ENCODE results near the gene TK1. TPM values are rescaled to one million over a fixed set of nuclear protein-coding genes. Genes with fewer than 3 reads are reported as not detected.

The TK1 gene
- total RNA-seq, 1 experiment from 2014 or later = 340 TPM

DNA sequence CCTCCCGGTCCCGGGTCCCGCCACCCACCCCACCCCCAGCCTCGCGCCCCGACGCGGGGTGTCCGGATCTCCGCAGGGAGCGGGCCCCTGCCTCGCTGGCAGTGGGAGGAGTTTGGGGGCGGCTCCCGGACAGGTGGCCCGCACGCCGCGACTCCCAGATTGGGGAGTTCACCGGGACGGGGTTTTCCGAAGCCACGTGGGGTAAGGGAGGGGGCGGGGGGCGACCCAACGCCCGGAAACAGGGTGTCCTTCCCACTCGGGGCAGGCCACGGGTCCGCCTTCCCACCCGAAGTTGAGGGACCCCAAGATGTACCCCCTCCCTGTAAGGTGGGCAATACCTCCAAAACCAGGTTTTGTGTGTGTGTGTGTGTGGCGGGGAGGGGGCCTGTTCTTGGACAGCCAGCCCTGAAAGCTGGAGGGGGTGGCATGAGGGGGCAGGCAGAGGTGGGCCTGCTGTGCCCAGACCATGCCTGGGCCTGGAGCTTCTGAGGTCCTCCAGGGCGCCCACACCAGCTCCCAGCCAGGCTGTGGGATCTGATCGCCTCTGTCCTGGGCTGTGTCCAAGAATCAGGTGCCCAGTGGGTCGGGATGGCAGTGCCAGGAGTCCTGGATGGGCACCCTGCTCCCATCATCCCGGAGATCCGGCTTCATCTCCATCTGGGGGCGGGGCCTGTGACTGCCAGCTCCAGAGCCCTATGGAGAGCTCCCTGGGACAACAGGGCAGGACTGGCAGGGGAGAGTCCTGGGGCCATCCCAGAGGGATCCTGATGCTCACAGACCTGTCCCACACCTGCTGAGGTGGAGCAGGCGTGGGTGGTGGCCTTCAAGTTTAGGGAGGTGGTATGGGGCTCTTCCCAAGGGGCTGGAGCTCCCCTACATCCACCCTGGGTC, 17.7 kb downstream of the TK1 start:
- ChIA-PET POLR2A (ENCODE audit: unreplicated experiment) (interaction anchor here (0.6 to 1.2 kb wide), 2 partner anchors 24 to 41 kb away, joined by 4 to 16 read pairs; partner anchors contain the start of gene TMC6), CTCF (interaction anchor here (0.5 kb wide), 3 partner anchors 37 to 595 kb away, joined by 3 to 5 read pairs (median 4); partner anchors contain the start of gene TMC6)
- Histone ChIP-seq H3K4me2 (ENCODE audit: low read length) (peak overlapping the region; percentile 88), H2AFZ (ENCODE audit: low read length) (peak overlapping the region; percentile 29; the same call in 1 of the 2 replicates), H3K27me3 (ENCODE audit: low read length) (no peaks in the 10 kb centered on the region), H3K9ac (ENCODE audit: low read length) (peak overlapping the region; percentile 89), H3K27ac (ENCODE audit: low read length) (peak overlapping the region; percentile 48), H3K79me2 (ENCODE audit: low read length) (peaks cover 33% of the 10 kb centered on the region), H3K4me3 (ENCODE audit: low read length) (peak overlapping the region; percentile 76), H3K36me3 (ENCODE audit: low read depth, low read length) (peaks cover 23% of the 10 kb centered on the region; the same call in 1 of the 2 replicates), H3F3A (ENCODE audit: low read length, unreplicated experiment) (peaks cover 14% of the 10 kb centered on the region), H4K20me1 (ENCODE audit: low read length) (peaks cover 19% of the 10 kb centered on the region), H3K9me2 (replicated peaks; ENCODE audit: low read length) (no peaks in the 10 kb centered on the region), H3K4me1 (ENCODE audit: insufficient read depth, low read length) (peaks cover 20% of the 10 kb centered on the region), H3K9me3 (ENCODE audit: low read length) (no peaks in the 10 kb centered on the region)
- TF ChIP-seq, protein P1, sequence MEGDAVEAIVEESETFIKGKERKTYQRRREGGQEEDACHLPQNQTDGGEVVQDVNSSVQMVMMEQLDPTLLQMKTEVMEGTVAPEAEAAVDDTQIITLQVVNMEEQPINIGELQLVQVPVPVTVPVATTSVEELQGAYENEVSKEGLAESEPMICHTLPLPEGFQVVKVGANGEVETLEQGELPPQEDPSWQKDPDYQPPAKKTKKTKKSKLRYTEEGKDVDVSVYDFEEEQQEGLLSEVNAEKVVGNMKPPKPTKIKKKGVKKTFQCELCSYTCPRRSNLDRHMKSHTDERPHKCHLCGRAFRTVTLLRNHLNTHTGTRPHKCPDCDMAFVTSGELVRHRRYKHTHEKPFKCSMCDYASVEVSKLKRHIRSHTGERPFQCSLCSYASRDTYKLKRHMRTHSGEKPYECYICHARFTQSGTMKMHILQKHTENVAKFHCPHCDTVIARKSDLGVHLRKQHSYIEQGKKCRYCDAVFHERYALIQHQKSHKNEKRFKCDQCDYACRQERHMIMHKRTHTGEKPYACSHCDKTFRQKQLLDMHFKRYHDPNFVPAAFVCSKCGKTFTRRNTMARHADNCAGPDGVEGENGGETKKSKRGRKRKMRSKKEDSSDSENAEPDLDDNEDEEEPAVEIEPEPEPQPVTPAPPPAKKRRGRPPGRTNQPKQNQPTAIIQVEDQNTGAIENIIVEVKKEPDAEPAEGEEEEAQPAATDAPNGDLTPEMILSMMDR (conservative IDR thresholded peaks at IDR 0.05; ENCODE audit: low read depth, low read length) = no peak
- TF ChIP-seq EZH2phosphoT487 (IDR thresholded peaks at IDR 0.05; ENCODE audit: borderline replicate concordance, low read length) (no peak), EZH2 (IDR thresholded peaks at IDR 0.05; ENCODE audit: low read length, unreplicated experiment) (no peak)
- BruUV-seq (replicated peaks) = no TSS peak
- ATAC-seq (peak; percentile 72), DNase-seq (peak; percentile 84)
- intact Hi-C loops (cut with micrococcal nuclease) = loop anchor here (1.0 to 2.0 kb wide), 3 partner anchors 18 to 41 kb away; partner anchors contain the start of genes AFMID, TK1 and TMC6

DNA sequence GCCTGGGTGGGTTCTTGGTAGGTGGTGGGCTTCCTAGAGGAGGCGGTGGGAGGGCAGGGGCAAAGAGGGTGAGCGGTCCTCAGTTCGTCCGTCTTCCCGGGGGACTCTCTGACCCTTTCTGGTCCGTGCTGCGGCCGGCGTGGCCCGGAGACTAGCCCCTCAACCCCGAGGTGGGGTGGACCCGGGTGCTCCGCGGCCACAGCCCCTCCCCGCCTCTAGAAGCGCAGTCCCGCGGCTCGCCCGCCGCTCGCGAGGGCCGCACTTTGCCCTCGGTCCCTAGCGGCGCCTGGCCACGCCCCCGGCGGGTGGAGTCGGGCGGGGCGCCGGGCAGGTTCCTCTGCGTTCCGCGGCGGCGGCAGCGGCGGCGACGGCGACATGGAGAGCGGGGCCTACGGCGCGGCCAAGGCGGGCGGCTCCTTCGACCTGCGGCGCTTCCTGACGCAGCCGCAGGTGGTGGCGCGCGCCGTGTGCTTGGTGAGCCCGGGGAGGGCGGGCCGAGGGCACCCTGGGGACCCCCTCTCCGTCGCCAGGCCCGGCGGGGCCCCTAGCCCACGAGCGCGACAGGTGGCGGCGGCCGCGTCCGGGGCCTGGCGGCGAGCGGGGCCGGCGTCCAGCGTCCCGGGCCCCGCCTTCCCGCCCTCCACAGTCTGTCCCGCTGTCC, 18.5 kb downstream of the TK1 start, which contains the start of gene SYNGR2:
Gene SYNGR2 (plus strand): TSS at position 340 of the 661 bp plus-strand sequence. CDS start 36 bp downstream, at position 376.
- peak; percentile 94 for DNase-seq
- H3K36me3 ChIP-seq (ENCODE audit: low read depth, low read length) = peaks cover 17% of the 10 kb centered on the region; the same call in 1 of the 2 replicates
- no peaks in the 10 kb centered on the region for H3K27me3 ChIP-seq (ENCODE audit: low read length)
- peaks cover 33% of the 10 kb centered on the region for H3K79me2 ChIP-seq (ENCODE audit: low read length)
- H3K27ac ChIP-seq (ENCODE audit: low read length) = peak within 1 kb of the TSS; percentile 48
- CTCF ChIA-PET = interaction anchor here (0.5 kb wide), 1 partner anchor 40 kb away, joined by 5 read pairs; the partner anchor contains the start of gene TMC6
- no peaks in the 10 kb centered on the region for H3K9me3 ChIP-seq (ENCODE audit: low read length)
- ATAC-seq = peak; percentile 67
- no peak for TF ChIP-seq EZH2phosphoT487 (IDR thresholded peaks at IDR 0.05; ENCODE audit: borderline replicate concordance, low read length)
- TF ChIP-seq EZH2 (IDR thresholded peaks at IDR 0.05; ENCODE audit: low read length, unreplicated experiment) = no peak
- TF ChIP-seq, protein P1 (conservative IDR thresholded peaks at IDR 0.05; ENCODE audit: low read depth, low read length) = no peak
- H3K9me2 ChIP-seq (replicated peaks; ENCODE audit: low read length) = no peaks in the 10 kb centered on the region
- peaks cover 18% of the 10 kb centered on the region for H4K20me1 ChIP-seq (ENCODE audit: low read length)
- peaks cover 10% of the 10 kb centered on the region for H3F3A ChIP-seq (ENCODE audit: low read length, unreplicated experiment)
- POLR2A ChIA-PET (ENCODE audit: unreplicated experiment) = interaction anchor here (0.6 kb wide), 1 partner anchor 40 kb away, joined by 16 read pairs; the partner anchor contains the start of gene TMC6
- H3K4me3 ChIP-seq (ENCODE audit: low read length) = peak within 1 kb of the TSS; percentile 76
- H3K9ac ChIP-seq (ENCODE audit: low read length) = peak within 1 kb of the TSS; percentile 89
- intact Hi-C loops (cut with micrococcal nuclease) = loop anchor here (1.0 to 2.0 kb wide), 3 partner anchors 19 to 40 kb away; partner anchors contain the start of genes AFMID, TK1 and TMC6
- H3K4me1 ChIP-seq (ENCODE audit: insufficient read depth, low read length) = peaks cover 20% of the 10 kb centered on the region
- H2AFZ ChIP-seq (ENCODE audit: low read length) = peak within 1 kb of the TSS; percentile 80
- peak within 1 kb of the TSS; percentile 88 for H3K4me2 ChIP-seq (ENCODE audit: low read length)
- BruUV-seq (replicated peaks) = no TSS peak

Measured in PC-3 (cell line).